ENCODE data around the gene CPAMD8.

The CPAMD8 gene

GRCh38 chr19:16895467-16896145 is 131.0 kb downstream of the CPAMD8 start:
- H3K27ac ChIP-seq (ENCODE audit: low read length) = no peak overlapping the region
- H3K27me3 ChIP-seq (ENCODE audit: insufficient read depth, low read length) = peaks cover 30% of the 10 kb centered on the region
- no peaks in the 10 kb centered on the region for H3K36me3 ChIP-seq (ENCODE audit: insufficient read depth, low read depth, low read length)
- no peaks in the 10 kb centered on the region for H3K9me3 ChIP-seq (ENCODE audit: insufficient read depth, low read depth, low read length)
- H3K9ac ChIP-seq (ENCODE audit: low read depth, low read length) = no peak overlapping the region
- no peaks in the 10 kb centered on the region for H3K4me1 ChIP-seq (ENCODE audit: insufficient read depth, low read length)
- peak overlapping the region; percentile 77 for H3K4me3 ChIP-seq (ENCODE audit: low read length)

DNA sequence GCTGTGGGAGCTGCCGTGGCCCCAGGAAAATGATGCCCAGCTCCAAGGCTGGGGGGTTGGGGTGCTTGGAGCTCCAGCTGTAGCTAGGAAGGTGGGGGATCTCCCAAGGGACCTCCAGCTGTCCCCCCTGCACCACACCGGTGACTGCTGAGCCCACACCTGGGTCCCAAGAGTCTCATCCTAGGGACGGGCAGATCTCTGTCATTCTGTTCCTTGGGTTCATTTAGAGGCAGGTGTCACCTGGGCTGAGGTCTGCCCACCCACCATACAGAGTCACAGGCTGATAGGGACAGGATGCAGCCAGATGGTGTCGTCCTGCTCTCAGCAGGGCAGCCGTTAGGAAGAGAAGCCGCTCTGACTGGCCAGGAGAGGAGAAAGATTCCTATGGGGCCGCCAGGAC is 132.5 kb downstream of the CPAMD8 start:
- Histone ChIP-seq H3K36me3 (ENCODE audit: insufficient read depth, low read depth, low read length) (no peaks in the 10 kb centered on the region), H3K27ac (ENCODE audit: low read length) (no peak overlapping the region), H3K9ac (ENCODE audit: low read depth, low read length) (no peak overlapping the region), H3K9me3 (ENCODE audit: insufficient read depth, low read depth, low read length) (no peaks in the 10 kb centered on the region), H3K27me3 (ENCODE audit: insufficient read depth, low read length) (peaks cover 30% of the 10 kb centered on the region), H3K4me3 (ENCODE audit: low read length) (no peak overlapping the region), H3K4me1 (ENCODE audit: insufficient read depth, low read length) (no peaks in the 10 kb centered on the region)

GRCh38 chr19:16893686-16893989 is 133.0 kb downstream of the CPAMD8 start:
- Histone ChIP-seq H3K9me3 (ENCODE audit: insufficient read depth, low read depth, low read length) (no peaks in the 10 kb centered on the region), H3K36me3 (ENCODE audit: insufficient read depth, low read depth, low read length) (no peaks in the 10 kb centered on the region), H3K27ac (ENCODE audit: low read length) (no peak overlapping the region), H3K9ac (ENCODE audit: low read depth, low read length) (no peak overlapping the region), H3K4me3 (ENCODE audit: low read length) (no peak overlapping the region), H3K4me1 (ENCODE audit: insufficient read depth, low read length) (no peaks in the 10 kb centered on the region), H3K27me3 (ENCODE audit: insufficient read depth, low read length) (peaks cover 25% of the 10 kb centered on the region)

- Histone ChIP-seq H3K27ac (ENCODE audit: low read length) (no peak overlapping the region), H3K9me3 (ENCODE audit: insufficient read depth, low read depth, low read length) (no peaks in the 10 kb centered on the region), H3K27me3 (ENCODE audit: insufficient read depth, low read length) (peaks cover 20% of the 10 kb centered on the region), H3K36me3 (ENCODE audit: insufficient read depth, low read depth, low read length) (no peaks in the 10 kb centered on the region), H3K4me3 (ENCODE audit: low read length) (no peak overlapping the region), H3K4me1 (ENCODE audit: insufficient read depth, low read length) (no peaks in the 10 kb centered on the region), H3K9ac (ENCODE audit: low read depth, low read length) (no peak overlapping the region; the same call in 1 of the 2 replicates)
Observed at GRCh38 chr19:16892868-16893685, 133.5 kb downstream of the CPAMD8 start.

GRCh38 chr19:16892436-16892835 is 134.2 kb downstream of the CPAMD8 start:
- H3K9me3 ChIP-seq (ENCODE audit: insufficient read depth, low read depth, low read length) = no peaks in the 10 kb centered on the region
- no peak overlapping the region for H3K4me3 ChIP-seq (ENCODE audit: low read length)
- peaks cover 13% of the 10 kb centered on the region; the same call in 1 of the 2 replicates for H3K27me3 ChIP-seq (ENCODE audit: insufficient read depth, low read length)
- H3K27ac ChIP-seq (ENCODE audit: low read length) = no peak overlapping the region
- H3K36me3 ChIP-seq (ENCODE audit: insufficient read depth, low read depth, low read length) = no peaks in the 10 kb centered on the region
- no peak overlapping the region for H3K9ac ChIP-seq (ENCODE audit: low read depth, low read length)
- no peaks in the 10 kb centered on the region for H3K4me1 ChIP-seq (ENCODE audit: insufficient read depth, low read length)

DNA sequence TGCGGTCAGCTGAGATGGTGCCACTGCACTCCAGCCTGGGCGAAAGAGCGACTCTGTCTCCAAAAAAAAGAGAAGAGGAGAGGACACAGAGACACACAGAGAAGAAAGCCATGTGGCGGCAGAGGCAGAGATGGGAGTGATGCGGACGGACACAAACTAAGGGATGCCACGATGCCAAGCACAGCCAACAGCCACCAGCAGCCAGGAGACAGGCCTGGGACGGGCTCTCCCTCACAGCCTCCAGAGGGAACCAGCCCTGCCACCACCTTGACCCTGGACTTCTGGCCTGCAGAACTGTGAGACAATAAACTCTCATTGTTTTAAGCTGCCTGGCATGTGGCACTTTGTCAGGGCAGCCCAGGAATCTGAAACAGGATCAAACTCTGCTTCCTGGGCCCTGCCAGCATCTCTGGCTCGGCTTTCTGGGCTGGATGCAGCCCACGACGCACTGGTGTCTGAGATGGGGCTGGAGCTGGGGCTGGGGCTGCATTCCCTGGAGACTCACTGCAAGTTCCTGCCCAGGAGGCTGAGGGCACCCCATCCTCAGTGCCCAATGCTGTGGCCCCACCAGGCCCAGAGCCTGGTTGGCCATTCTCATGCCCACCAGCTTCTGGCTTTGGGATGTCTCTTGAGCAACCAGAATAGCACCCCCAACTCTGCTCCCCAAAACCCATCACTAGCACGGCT is 134.8 kb downstream of the CPAMD8 start:
- no peaks in the 10 kb centered on the region for H3K36me3 ChIP-seq (ENCODE audit: insufficient read depth, low read depth, low read length)
- H3K27ac ChIP-seq (ENCODE audit: low read length) = no peak overlapping the region
- no peaks in the 10 kb centered on the region for H3K4me1 ChIP-seq (ENCODE audit: insufficient read depth, low read length)
- no peak overlapping the region for H3K9ac ChIP-seq (ENCODE audit: low read depth, low read length)
- no peaks in the 10 kb centered on the region for H3K9me3 ChIP-seq (ENCODE audit: insufficient read depth, low read depth, low read length)
- peaks cover 12% of the 10 kb centered on the region; the same call in 1 of the 2 replicates for H3K27me3 ChIP-seq (ENCODE audit: insufficient read depth, low read length)
- no peak overlapping the region for H3K4me3 ChIP-seq (ENCODE audit: low read length)

- Histone ChIP-seq H3K9ac (ENCODE audit: low read depth, low read length) (no peak overlapping the region), H3K27ac (ENCODE audit: low read length) (no peak overlapping the region), H3K36me3 (ENCODE audit: insufficient read depth, low read depth, low read length) (no peaks in the 10 kb centered on the region), H3K4me1 (ENCODE audit: insufficient read depth, low read length) (no peaks in the 10 kb centered on the region), H3K9me3 (ENCODE audit: insufficient read depth, low read depth, low read length) (no peaks in the 10 kb centered on the region), H3K27me3 (ENCODE audit: insufficient read depth, low read length) (peaks cover 5% of the 10 kb centered on the region; the same call in 1 of the 2 replicates), H3K4me3 (ENCODE audit: low read length) (no peak overlapping the region)
Observed at GRCh38 chr19:16890461-16891184, 136.0 kb downstream of the CPAMD8 start.

DNA sequence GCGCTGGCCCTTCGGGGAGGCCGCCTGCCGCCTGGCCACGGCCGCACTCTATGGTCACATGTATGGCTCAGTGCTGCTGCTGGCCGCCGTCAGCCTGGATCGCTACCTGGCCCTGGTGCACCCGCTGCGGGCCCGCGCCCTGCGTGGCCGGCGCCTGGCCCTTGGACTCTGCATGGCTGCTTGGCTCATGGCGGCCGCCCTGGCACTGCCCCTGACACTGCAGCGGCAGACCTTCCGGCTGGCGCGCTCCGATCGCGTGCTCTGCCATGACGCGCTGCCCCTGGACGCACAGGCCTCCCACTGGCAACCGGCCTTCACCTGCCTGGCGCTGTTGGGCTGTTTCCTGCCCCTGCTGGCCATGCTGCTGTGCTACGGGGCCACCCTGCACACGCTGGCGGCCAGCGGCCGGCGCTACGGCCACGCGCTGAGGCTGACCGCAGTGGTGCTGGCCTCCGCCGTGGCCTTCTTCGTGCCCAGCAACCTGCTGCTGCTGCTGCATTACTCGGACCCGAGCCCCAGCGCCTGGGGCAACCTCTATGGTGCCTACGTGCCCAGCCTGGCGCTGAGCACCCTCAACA is 136.6 kb downstream of the CPAMD8 start:
- Histone ChIP-seq H3K4me1 (ENCODE audit: insufficient read depth, low read length) (no peaks in the 10 kb centered on the region), H3K27ac (ENCODE audit: low read length) (no peak overlapping the region), H3K9ac (ENCODE audit: low read depth, low read length) (no peak overlapping the region), H3K27me3 (ENCODE audit: insufficient read depth, low read length) (no peaks in the 10 kb centered on the region; the same call in 1 of the 2 replicates), H3K9me3 (ENCODE audit: insufficient read depth, low read depth, low read length) (no peaks in the 10 kb centered on the region), H3K36me3 (ENCODE audit: insufficient read depth, low read depth, low read length) (no peaks in the 10 kb centered on the region), H3K4me3 (ENCODE audit: low read length) (no peak overlapping the region)

GRCh38 chr19:16889366-16889882 is 137.2 kb downstream of the CPAMD8 start:
- H3K4me1 ChIP-seq (ENCODE audit: insufficient read depth, low read length) = no peaks in the 10 kb centered on the region
- no peak overlapping the region for H3K9ac ChIP-seq (ENCODE audit: low read depth, low read length)
- no peak overlapping the region for H3K27ac ChIP-seq (ENCODE audit: low read length)
- H3K36me3 ChIP-seq (ENCODE audit: insufficient read depth, low read depth, low read length) = no peaks in the 10 kb centered on the region
- H3K9me3 ChIP-seq (ENCODE audit: insufficient read depth, low read depth, low read length) = no peaks in the 10 kb centered on the region
- no peaks in the 10 kb centered on the region for H3K27me3 ChIP-seq (ENCODE audit: insufficient read depth, low read length)
- H3K4me3 ChIP-seq (ENCODE audit: low read length) = no peak overlapping the region

DNA sequence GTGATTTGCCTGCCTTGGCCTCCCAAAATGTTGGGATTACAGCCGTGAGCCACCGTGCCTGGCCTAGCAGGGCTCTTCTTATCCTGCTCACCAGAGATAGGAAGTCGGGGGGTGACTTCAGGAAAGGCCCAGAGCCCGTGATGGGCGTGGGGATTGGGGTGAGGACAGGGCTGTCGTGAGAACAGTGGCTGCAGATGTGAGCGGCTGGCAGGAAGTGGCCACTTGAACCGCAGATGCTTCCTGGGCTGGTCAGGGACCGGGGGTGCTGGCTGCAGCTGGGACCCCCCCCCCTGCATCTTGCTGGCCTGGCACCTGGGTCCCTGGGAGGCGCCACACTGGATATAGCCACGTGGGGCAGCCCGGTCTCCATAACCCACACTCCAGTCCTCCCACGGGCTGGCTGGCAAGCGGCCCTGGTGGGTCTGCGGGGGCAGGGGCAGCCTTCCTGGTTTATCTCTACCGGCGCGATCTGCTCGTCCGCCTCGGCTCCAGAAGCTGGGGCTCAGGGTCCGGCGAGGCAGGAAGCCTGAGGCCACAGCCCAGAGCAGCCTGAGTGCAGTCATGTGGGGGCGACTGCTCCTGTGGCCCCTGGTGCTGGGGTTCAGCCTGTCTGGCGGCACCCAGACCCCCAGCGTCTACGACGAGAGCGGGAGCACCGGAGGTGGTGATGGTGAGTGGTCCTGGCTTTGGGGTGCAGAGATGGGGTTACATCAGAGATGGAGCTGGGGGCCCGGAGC is 137.8 kb downstream of the CPAMD8 start, which contains the start of gene F2RL3:
TSS of gene F2RL3 (plus strand) at position 371 of the 737 bp plus-strand sequence. CDS start at position 562, 191 bp downstream.
- H3K9me3 ChIP-seq (ENCODE audit: insufficient read depth, low read depth, low read length) = no peaks in the 10 kb centered on the region
- H3K4me1 ChIP-seq (ENCODE audit: insufficient read depth, low read length) = no peaks in the 10 kb centered on the region
- no peak within 1 kb of the TSS for H3K27ac ChIP-seq (ENCODE audit: low read length)
- H3K9ac ChIP-seq (ENCODE audit: low read depth, low read length) = no peak within 1 kb of the TSS
- no peaks in the 10 kb centered on the region for H3K36me3 ChIP-seq (ENCODE audit: insufficient read depth, low read depth, low read length)
- H3K4me3 ChIP-seq (ENCODE audit: low read length) = no peak within 1 kb of the TSS
- no peaks in the 10 kb centered on the region for H3K27me3 ChIP-seq (ENCODE audit: insufficient read depth, low read length)
